A673 (cell line): ENCODE measurements around the gene DESI1. TPM values are rescaled to one million over a fixed set of nuclear protein-coding genes. Genes with fewer than 3 reads are reported as not detected.
"Not testable (repeated sequence)": the region's sequence is repeated elsewhere in the genome, so short reads cannot be mapped to it uniquely, and the experiment has no call there.

ENCODE experiments used
- BruUV-seq: library from RNA; stranded (reverse); fragments of 400-500 nt; replicated peaks from 2 replicates; lab custom pipeline; 2021; lab: Mats Ljungman, UMichigan
- CTCF ChIA-PET: fragments of 300-600 bp; sonication (Branson Sonifier 250); formaldehyde crosslinking; loops from one replicate; lab custom pipeline; 2022; ENCODE audit warnings: antibody characterized with exemption; lab: Charles Lee
- POLR2A ChIA-PET: fragments of 300-600 bp; sonication (Branson Sonifier 250); formaldehyde crosslinking; loops from one replicate; lab custom pipeline; 2022; ENCODE audit warnings: antibody characterized with exemption; ENCODE audit not compliant: low non-redundant PET; lab: Charles Lee
- DNase-seq: peaks from one replicate; pipeline ENCODE4 v3.0.0-alpha.2; 2015; ENCODE audit warnings: low spot score
- H3K27ac ChIP-seq: fragments of 200-600 bp; sonication (generic); 2 replicates; pipeline ENCODE4 v1.5.1; 2016; ENCODE audit warnings: mixed run types, low read depth, mild to moderate bottlenecking, mixed read lengths, antibody characterized with exemption, low read length; ENCODE audit not compliant: poor library complexity, severe bottlenecking
- H3K27me3 ChIP-seq: fragments of 200-600 bp; sonication (generic); replicated peaks from 2 replicates; pipeline ENCODE4 v1.6.1; 2017; ENCODE audit warnings: mixed run types, low read depth, mild to moderate bottlenecking, mixed read lengths, antibody characterized with exemption, low read length; ENCODE audit not compliant: insufficient read depth, poor library complexity
- H3K36me3 ChIP-seq: fragments of 200-600 bp; sonication (generic); 2 replicates; pipeline ENCODE4 v1.6.1; 2016; ENCODE audit warnings: mixed run types, mild to moderate bottlenecking, mixed read lengths, antibody characterized with exemption, low read length; ENCODE audit not compliant: insufficient read depth, poor library complexity, severe bottlenecking
- H3K4me1 ChIP-seq: fragments of 200-600 bp; sonication (generic); 2 replicates; pipeline ENCODE4 v1.6.1; 2017; ENCODE audit warnings: mixed run types, mild to moderate bottlenecking, mixed read lengths, antibody characterized with exemption, low read length; ENCODE audit not compliant: insufficient read depth, poor library complexity, severe bottlenecking
- H3K4me3 ChIP-seq: fragments of 200-600 bp; sonication (generic); 2 replicates; pipeline ENCODE4 v1.5.1; 2016; ENCODE audit warnings: low read depth, mixed run types, mild to moderate bottlenecking, mixed read lengths, low read length; ENCODE audit not compliant: poor library complexity, severe bottlenecking
- H3K9me3 ChIP-seq: fragments of 200-600 bp; sonication (generic); 2 replicates; pipeline ENCODE4 v1.6.1; 2016; ENCODE audit warnings: mixed run types, low read depth, mild to moderate bottlenecking, mixed read lengths, antibody characterized with exemption, low read length; ENCODE audit not compliant: poor library complexity, severe bottlenecking
- EZH2 ChIP-seq: fragments of 200-600 bp; sonication (generic); IDR thresholded peaks from 2 replicates; pipeline ENCODE4 v1.6.1; 2017; ENCODE audit warnings: borderline replicate concordance, low read depth, mild to moderate bottlenecking, mixed read lengths, antibody characterized with exemption, low read length; ENCODE audit not compliant: poor library complexity, severe bottlenecking
- intact Hi-C: fragments of 100-400 bp; cut with micrococcal nuclease; formaldehyde crosslinking; loops from one replicate; pipeline ENCODE4 v1.10.0; 2022; ENCODE audit not compliant: unreplicated experiment
- total RNA-seq: library from RNA; stranded (reverse); gene quantifications from 2 replicates; pipeline ENCODE4 v1.2.3, GENCODE V29; 2021
- TF ChIP-seq, protein P1 (sequence below): fragments of 300-800, 200-600 bp; sonication (generic); conservative IDR thresholded peaks from 2 replicates; pipeline ENCODE4 v1.5.1; 2017; ENCODE audit warnings: low read depth, mild to moderate bottlenecking, antibody characterized with exemption, low read length, moderate library complexity, mixed read lengths

Gene DESI1
- total RNA-seq, 1 experiment from 2014 or later: 47.6 TPM

DNA sequence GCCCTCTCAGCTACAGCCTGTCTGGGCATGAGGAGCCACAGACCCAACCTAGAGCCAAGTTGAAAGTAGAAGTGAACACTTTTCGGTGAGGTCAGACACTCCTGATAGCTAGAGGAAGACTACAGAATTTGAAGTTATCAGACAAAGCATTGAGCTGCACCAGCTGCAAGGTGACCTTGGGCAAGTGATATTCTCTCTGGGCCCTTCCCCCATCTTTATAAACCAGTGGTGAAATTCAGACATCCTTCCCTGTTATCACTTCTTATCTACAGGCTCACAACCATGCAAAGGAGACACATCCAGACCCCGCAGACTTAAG is 23.2 kb downstream of the DESI1 start:
- Histone ChIP-seq H3K4me3 (no peak overlapping the region), H3K4me1 (no peaks in the 10 kb centered on the region), H3K27ac (no peak overlapping the region), H3K9me3 (no peaks in the 10 kb centered on the region), H3K36me3 (peaks cover 9% of the 10 kb centered on the region), H3K27me3 (no peaks in the 10 kb centered on the region)
- BruUV-seq: no TSS peak
- ChIA-PET POLR2A (no interaction called here), CTCF (interaction anchor here (1.6 kb wide), 1 partner anchor 54 kb away, joined by 5 read pairs; the partner anchor contains the start of gene POLR3H)
- TF ChIP-seq, protein P1, sequence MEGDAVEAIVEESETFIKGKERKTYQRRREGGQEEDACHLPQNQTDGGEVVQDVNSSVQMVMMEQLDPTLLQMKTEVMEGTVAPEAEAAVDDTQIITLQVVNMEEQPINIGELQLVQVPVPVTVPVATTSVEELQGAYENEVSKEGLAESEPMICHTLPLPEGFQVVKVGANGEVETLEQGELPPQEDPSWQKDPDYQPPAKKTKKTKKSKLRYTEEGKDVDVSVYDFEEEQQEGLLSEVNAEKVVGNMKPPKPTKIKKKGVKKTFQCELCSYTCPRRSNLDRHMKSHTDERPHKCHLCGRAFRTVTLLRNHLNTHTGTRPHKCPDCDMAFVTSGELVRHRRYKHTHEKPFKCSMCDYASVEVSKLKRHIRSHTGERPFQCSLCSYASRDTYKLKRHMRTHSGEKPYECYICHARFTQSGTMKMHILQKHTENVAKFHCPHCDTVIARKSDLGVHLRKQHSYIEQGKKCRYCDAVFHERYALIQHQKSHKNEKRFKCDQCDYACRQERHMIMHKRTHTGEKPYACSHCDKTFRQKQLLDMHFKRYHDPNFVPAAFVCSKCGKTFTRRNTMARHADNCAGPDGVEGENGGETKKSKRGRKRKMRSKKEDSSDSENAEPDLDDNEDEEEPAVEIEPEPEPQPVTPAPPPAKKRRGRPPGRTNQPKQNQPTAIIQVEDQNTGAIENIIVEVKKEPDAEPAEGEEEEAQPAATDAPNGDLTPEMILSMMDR: no peak; the same call in 1 of the 2 replicates
- TF ChIP-seq EZH2: no peak
- intact Hi-C loops: loop anchor here (5.0 kb wide), 2 partner anchors 55 to 195 kb away; partner anchors contain the start of gene POLR3H
- DNase-seq: no peak

DNA sequence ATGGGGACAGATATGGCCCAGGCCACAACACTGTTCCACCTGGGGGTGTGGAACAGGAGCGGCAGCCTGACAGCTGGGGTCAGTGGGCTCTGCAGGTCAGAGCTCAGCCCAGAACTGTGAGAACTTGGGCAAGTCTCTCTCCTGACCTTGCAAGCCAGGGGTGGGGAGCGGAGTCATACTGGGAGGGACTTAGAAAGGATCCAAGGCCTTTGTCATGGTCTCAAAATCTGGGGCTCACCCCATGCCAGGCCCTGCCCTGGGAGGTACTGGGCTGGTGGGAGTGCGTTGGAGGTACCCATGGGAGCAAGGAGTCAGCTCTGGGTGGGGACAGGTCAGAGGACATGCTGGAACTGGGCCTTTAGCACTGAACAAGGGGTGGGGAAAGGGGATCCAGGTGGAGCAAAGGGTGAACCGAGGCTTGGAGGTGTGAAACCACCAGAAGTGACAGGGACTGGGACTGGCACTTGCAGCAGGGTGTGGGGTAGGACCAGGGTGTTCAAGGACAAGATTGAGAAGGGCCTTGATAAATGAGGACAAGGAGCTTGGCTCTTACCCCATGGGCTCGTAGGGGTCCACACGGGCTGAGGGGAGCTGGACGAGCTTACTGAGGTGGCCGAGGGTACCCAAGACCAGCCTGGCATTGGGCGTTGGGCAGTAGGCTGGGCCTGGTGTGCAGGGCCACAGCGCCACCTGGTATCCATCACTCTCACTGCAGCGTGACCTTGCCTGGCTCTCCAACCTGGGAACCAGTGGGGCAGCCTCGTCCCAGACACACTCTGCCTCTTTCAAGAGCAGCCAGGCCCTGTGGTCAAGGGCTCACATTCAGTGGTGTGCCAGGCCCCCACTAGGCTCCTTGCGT is 23.8 kb downstream of the DESI1 start:
- Histone ChIP-seq H3K4me1 (no peaks in the 10 kb centered on the region), H3K36me3 (peaks cover 5% of the 10 kb centered on the region), H3K9me3 (no peaks in the 10 kb centered on the region), H3K4me3 (no peak overlapping the region), H3K27me3 (no peaks in the 10 kb centered on the region), H3K27ac (peak overlapping the region; percentile 29)
- ChIA-PET POLR2A (no interaction called here), CTCF (interaction anchor here (0.7 to 1.6 kb wide), 3 partner anchors 43 to 150 kb away, joined by 3 to 5 read pairs (median 5); partner anchors contain the start of gene POLR3H)
- no TSS peak for BruUV-seq
- intact Hi-C loops: loop anchor here (5.0 kb wide), 2 partner anchors 55 to 195 kb away; partner anchors contain the start of gene POLR3H
- TF ChIP-seq EZH2: no peak
- TF ChIP-seq, protein P1: peak; percentile 91
- peak; percentile 49 for DNase-seq

DNA sequence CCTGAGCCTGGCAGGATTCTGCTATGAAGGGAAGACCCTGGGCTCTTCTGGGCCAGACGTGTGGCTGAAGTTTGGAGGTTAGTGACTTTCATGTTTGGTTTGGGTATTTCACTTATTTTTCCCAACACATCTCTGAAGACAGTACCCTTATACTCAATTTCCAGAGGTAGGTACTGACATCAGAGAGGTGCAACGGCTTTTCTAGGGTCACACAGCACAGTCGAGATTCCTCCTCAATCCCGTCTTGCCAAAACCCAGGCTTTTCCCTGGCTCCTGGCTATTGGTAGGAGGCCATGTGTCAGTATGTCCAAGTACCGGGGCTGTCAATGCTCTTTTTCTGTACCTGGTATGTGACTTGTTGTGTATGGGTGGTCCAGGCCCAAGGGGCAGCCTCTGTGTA is 25.1 kb downstream of the DESI1 start:
- intact Hi-C loops: loop anchor here (5.0 kb wide), 2 partner anchors 53 to 193 kb away; partner anchors contain the start of gene POLR3H
- ChIA-PET POLR2A (no interaction called here), CTCF (no interaction called here)
- no peak for TF ChIP-seq EZH2
- TF ChIP-seq, protein P1: no peak
- Histone ChIP-seq H3K27ac (no peak overlapping the region), H3K36me3 (peaks cover 5% of the 10 kb centered on the region), H3K4me3 (no peak overlapping the region), H3K4me1 (no peaks in the 10 kb centered on the region), H3K27me3 (no peaks in the 10 kb centered on the region), H3K9me3 (no peaks in the 10 kb centered on the region)
- DNase-seq: no peak
- no TSS peak for BruUV-seq

DNA sequence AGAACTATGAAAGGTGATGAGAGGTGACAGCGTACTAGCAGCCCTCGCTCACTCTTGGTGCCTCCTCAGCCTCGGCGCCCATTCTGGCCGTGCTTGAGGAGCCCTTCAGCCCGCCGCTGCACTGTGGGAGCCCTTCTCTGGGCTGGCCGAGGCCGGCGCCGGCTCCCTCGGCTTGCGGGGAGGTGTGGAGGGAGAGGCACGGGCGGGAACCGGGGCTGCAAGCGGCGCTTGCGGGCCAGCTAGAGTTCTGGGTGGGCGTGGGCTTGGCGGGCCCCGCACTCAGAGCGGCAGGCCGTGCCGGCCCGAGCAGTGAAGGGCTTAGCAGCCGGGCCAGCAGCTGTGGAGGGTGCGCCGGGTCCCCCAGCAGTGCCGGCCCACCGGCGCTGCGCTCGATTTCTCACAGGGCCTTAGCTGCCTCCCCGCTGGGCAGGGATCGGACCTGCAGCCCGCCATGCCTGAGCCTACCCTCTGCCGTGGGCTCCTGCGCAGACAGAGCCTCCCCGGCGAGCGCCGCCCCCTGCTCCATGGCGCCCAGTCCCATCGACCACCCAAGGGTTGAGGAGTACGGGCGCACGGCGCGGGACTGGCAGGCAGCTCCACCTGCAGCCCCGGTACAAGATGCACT is 27.4 kb downstream of the DESI1 start:
- POLR2A ChIA-PET, CTCF ChIA-PET, H3K27me3 ChIP-seq, H3K27ac ChIP-seq, H3K36me3 ChIP-seq, H3K9me3 ChIP-seq, BruUV-seq, DNase-seq, H3K4me1 ChIP-seq, intact Hi-C loops, H3K4me3 ChIP-seq: not testable (repeated sequence)
